ENCODE data around the gene THAP3.
"Not testable (repeated sequence)": the region's sequence is repeated elsewhere in the genome, so short reads cannot be mapped to it uniquely, and the experiment has no call there.

Gene THAP3

GRCh38 chr1:6591222-6591621 is 33.4 kb upstream of the THAP3 start:
- no peak for DNase-seq (ENCODE audit: low read depth in 2 of 2)

GRCh38 chr1:6591644-6592043 is 33.0 kb upstream of the THAP3 start:
- no peak for DNase-seq (ENCODE audit: low read depth in 2 of 2)

- no peak for DNase-seq (ENCODE audit: low read depth in 2 of 2)
Observed at GRCh38 chr1:6592441-6592840, 32.2 kb upstream of the THAP3 start.

GRCh38 chr1:6592865-6593593 is 31.6 kb upstream of the THAP3 start:
- DNase-seq (ENCODE audit: low read depth in 2 of 2), result no peak

GRCh38 chr1:6593810-6594209 is 30.9 kb upstream of the THAP3 start:
- no peak for DNase-seq (ENCODE audit: low read depth in 2 of 2)

- no peak for DNase-seq (ENCODE audit: low read depth in 2 of 2)
Observed at GRCh38 chr1:6594977-6595740, 29.5 kb upstream of the THAP3 start.

- DNase-seq (ENCODE audit: low read depth in 2 of 2), result no peak
Observed at GRCh38 chr1:6596351-6596750, 28.3 kb upstream of the THAP3 start.

- no peak for DNase-seq (ENCODE audit: low read depth in 2 of 2)
Observed at GRCh38 chr1:6596886-6597776, 27.5 kb upstream of the THAP3 start.

- DNase-seq (ENCODE audit: low read depth in 2 of 2), result no peak
Observed at GRCh38 chr1:6597777-6598131, 26.9 kb upstream of the THAP3 start.

GRCh38 chr1:6599141-6599975 is 25.3 kb upstream of the THAP3 start:
- DNase-seq (ENCODE audit: low read depth in 2 of 2), result peak; percentile 29 to 49

- not testable (repeated sequence) for DNase-seq (ENCODE audit: low read depth in 2 of 2)
Observed at GRCh38 chr1:6599991-6600390, 24.7 kb upstream of the THAP3 start.

- DNase-seq (ENCODE audit: low read depth in 2 of 2), result no peak
Observed at GRCh38 chr1:6600410-6601048, 24.1 kb upstream of the THAP3 start.

- DNase-seq (ENCODE audit: low read depth in 2 of 2), result peak; percentile 60 to 78
Observed at GRCh38 chr1:6601049-6601922, 23.4 kb upstream of the THAP3 start.

GRCh38 chr1:6601923-6602668 is 22.6 kb upstream of the THAP3 start:
- DNase-seq (ENCODE audit: low read depth in 2 of 2), result no peak

- peak; percentile 85 to 91 for DNase-seq (ENCODE audit: low read depth in 2 of 2)
Observed at GRCh38 chr1:6602669-6603237, 21.9 kb upstream of the THAP3 start, which contains the start of gene KLHL21. Gene KLHL21, minus strand, starts transcription at chr1:6602869. Its CDS starts 52 bp downstream, at chr1:6602817.

- peak; percentile 37 to 40 for DNase-seq (ENCODE audit: low read depth in 2 of 2)
Observed at GRCh38 chr1:6603238-6603914, 21.3 kb upstream of the THAP3 start.

- DNase-seq (ENCODE audit: low read depth in 2 of 2), result no peak
Observed at GRCh38 chr1:6603915-6604558, 20.6 kb upstream of the THAP3 start.
